ENCODE results near the gene THSD7B.

THSD7B gene

DNA sequence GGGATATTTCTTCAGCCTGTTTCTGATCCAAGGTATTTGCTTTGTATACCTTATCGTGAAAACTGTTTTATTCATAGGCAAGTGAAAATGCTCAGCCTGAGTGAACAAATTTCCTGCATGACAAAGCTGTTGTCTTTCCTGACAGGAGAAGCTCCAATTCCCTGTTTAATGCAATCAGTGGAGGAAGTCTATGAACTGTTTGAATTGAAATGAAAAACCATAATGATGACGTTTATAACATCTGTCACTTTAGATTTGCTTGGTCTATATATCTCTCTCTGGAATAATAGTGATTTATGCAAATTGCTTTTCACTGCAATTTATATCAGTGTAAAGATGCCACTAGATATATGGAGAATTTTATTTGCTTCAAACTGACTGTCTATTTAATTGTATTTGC, 959.6 kb downstream of the THSD7B start:
- DNase-seq: no peak

Measured in NCI-H1436 (cell line).